Measurements from ENCODE around the gene PDIA2.

Gene PDIA2

GRCh38 chr16:273547-274421 lies 9.2 kb upstream of the PDIA2 start:
- no peak for TF ChIP-seq CTCF (IDR thresholded peaks at IDR 0.05; ENCODE audit: low read depth, low read length)
- Histone ChIP-seq H3K4me3 (ENCODE audit: low read depth, low read length) (no peak overlapping the region), H3K27ac (no peak overlapping the region), H3K27me3 (ENCODE audit: insufficient read depth, low read depth, severe bottlenecking) (no peaks in the 10 kb centered on the region), H3K36me3 (no peaks in the 10 kb centered on the region), H3K9me3 (ENCODE audit: severe bottlenecking) (no peaks in the 10 kb centered on the region)
- no peak for DNase-seq

DNA sequence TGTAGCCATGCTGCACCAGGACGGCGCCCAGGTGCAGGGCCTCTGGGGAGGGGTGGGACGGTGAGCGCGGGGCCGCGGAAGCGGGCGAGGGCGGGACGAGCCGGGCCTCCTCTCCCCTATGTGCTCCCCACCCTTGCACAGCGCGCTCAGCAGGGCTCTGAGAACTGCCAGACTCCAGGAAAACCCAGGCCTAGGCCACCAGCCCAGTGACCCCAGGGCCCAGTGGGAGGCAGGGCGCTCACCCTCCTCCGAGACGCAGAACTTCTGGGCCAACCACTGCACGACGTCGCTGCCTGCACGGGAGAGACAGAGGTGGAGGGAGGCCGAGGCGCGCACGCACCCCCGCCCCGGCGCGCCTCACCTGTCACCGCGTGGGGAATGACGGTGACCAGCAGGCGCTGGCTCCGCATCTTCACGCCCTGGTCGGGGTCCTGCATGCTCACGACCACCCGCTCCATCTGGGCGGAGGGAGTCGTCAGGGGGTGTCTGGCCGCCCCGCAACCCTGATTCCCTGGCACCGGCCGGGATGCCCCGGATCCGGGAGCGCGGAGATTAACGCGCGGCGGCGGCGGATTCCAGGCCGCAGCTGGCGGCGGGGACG lies 7.8 kb upstream of the PDIA2 start:
- H3K27ac ChIP-seq: no peak overlapping the region
- DNase-seq: no peak
- H3K4me3 ChIP-seq (ENCODE audit: low read depth, low read length): peak overlapping the region; percentile 48

GRCh38 chr16:275786-276232 lies 7.2 kb upstream of the PDIA2 start, which contains the start of gene RGS11:
RGS11 (minus strand) TSS chr16:275944; CDS start chr16:275911, 33 bp downstream.
- Histone ChIP-seq H3K9me3 (ENCODE audit: severe bottlenecking) (no peaks in the 10 kb centered on the region), H3K27me3 (ENCODE audit: insufficient read depth, low read depth, severe bottlenecking) (no peaks in the 10 kb centered on the region), H3K36me3 (no peaks in the 10 kb centered on the region), H3K27ac (no peak within 1 kb of the TSS), H3K4me3 (ENCODE audit: low read depth, low read length) (peak within 1 kb of the TSS; percentile 48)
- no peak for DNase-seq
- no peak for TF ChIP-seq CTCF (IDR thresholded peaks at IDR 0.05; ENCODE audit: low read depth, low read length)

More for the DNA sequence above, 7.8 kb upstream of the PDIA2 start:
- no peak for TF ChIP-seq CTCF (IDR thresholded peaks at IDR 0.05; ENCODE audit: low read depth, low read length)
- H3K27me3 ChIP-seq (ENCODE audit: insufficient read depth, low read depth, severe bottlenecking): no peaks in the 10 kb centered on the region
- no peaks in the 10 kb centered on the region for H3K36me3 ChIP-seq
- H3K9me3 ChIP-seq (ENCODE audit: severe bottlenecking): no peaks in the 10 kb centered on the region

- Histone ChIP-seq H3K27ac (no peak overlapping the region), H3K36me3 (no peaks in the 10 kb centered on the region), H3K4me3 (ENCODE audit: low read depth, low read length) (no peak overlapping the region), H3K9me3 (ENCODE audit: severe bottlenecking) (no peaks in the 10 kb centered on the region), H3K27me3 (ENCODE audit: insufficient read depth, low read depth, severe bottlenecking) (no peaks in the 10 kb centered on the region)
- DNase-seq: no peak
- TF ChIP-seq CTCF (IDR thresholded peaks at IDR 0.05; ENCODE audit: low read depth, low read length): no peak
Observed at GRCh38 chr16:276426-277077, 6.4 kb upstream of the PDIA2 start.

- DNase-seq: no peak
- no peaks in the 10 kb centered on the region for H3K9me3 ChIP-seq (ENCODE audit: severe bottlenecking)
- H3K4me3 ChIP-seq (ENCODE audit: low read depth, low read length): no peak overlapping the region
- H3K36me3 ChIP-seq: no peaks in the 10 kb centered on the region
- H3K27me3 ChIP-seq (ENCODE audit: insufficient read depth, low read depth, severe bottlenecking): no peaks in the 10 kb centered on the region
- TF ChIP-seq CTCF (IDR thresholded peaks at IDR 0.05; ENCODE audit: low read depth, low read length): no peak
- no peak overlapping the region for H3K27ac ChIP-seq
Observed at GRCh38 chr16:278863-279366, 4.0 kb upstream of the PDIA2 start.

All from WERI-Rb-1 (cell line).